Upper lobe of left lung (tissue), 6 donors: ENCODE results near the gene SRRM5. TPM values are rescaled to one million over a fixed set of nuclear protein-coding genes. Genes with fewer than 3 reads are reported as not detected.

Experiments
- ATAC-seq, 2 donors: fragments of 200-7000 bp; cut with Tn5 transposase; one replicate each; pipeline ENCODE4 v1.9.1; 2022; ENCODE audit warnings: mild to moderate bottlenecking in 2 of 2, moderate library complexity in 2 of 2; ENCODE audit not compliant: low FRiP score in 2 of 2
- DNase-seq, 2 donors: peaks; one replicate each; pipeline ENCODE4 v3.0.0-alpha.2; 2019 to 2020
- H3K27ac ChIP-seq, 4 donors: fragments of 200-600 bp; sonication (generic); one replicate each; pipeline ENCODE4 v1.5.1; 2016 to 2019
- H3K27me3 ChIP-seq, 4 donors: fragments of 200-600 bp; sonication (generic); one replicate each; pipeline ENCODE4 v1.5.1; 2017 to 2019
- H3K36me3 ChIP-seq, 4 donors: fragments of 200-600 bp; sonication (generic); one replicate each; pipeline ENCODE4 v1.5.1; 2016 to 2019
- H3K4me1 ChIP-seq, 4 donors: fragments of 200-600 bp; sonication (generic); one replicate each; pipeline ENCODE4 v1.5.1; 2018 to 2019
- H3K4me3 ChIP-seq, 4 donors: fragments of 200-600 bp; sonication (generic); one replicate each; pipeline ENCODE4 v1.5.1; 2017 to 2019; ENCODE audit warnings: mild to moderate bottlenecking in 2 of 4, moderate library complexity in 1 of 4
- H3K9me3 ChIP-seq, 4 donors: fragments of 200-600 bp; sonication (generic); one replicate each; pipeline ENCODE4 v1.5.1; 2018 to 2019
- CTCF ChIP-seq, 6 experiments: fragments of 450-650 bp in 4 of 6; fragments of 200-600 bp in 2 of 6; sonication (generic) in 2 of 6; IDR thresholded peaks; one replicate each; pipeline ENCODE4 v1.5.1; 2016 to 2019; ENCODE audit warnings: antibody characterized with exemption in 6 of 6
- EP300 ChIP-seq, 4 donors: sonication (generic); formaldehyde crosslinking; IDR thresholded peaks; one replicate each; pipeline ENCODE4 v1.5.1; 2017; ENCODE audit warnings: antibody characterized with exemption in 4 of 4, control low read depth in 2 of 4
- POLR2A ChIP-seq, 4 donors: fragments of 450-650 bp; IDR thresholded peaks; one replicate each; pipeline ENCODE4 v1.5.1; 2016 to 2017; ENCODE audit warnings: antibody characterized with exemption in 4 of 4, mild to moderate bottlenecking in 2 of 4
- POLR2AphosphoS5 ChIP-seq, 2 donors: sonication (generic); formaldehyde crosslinking; IDR thresholded peaks; one replicate each; pipeline ENCODE4 v1.5.1; 2017; ENCODE audit warnings: antibody characterized with exemption in 2 of 2
- WGBS, 2 donors: methylation state at CpG; one replicate each; pipeline ENCODE4 v1.1.5; 2017 to 2018; 5-methylcytosine and 5-hydroxymethylcytosine counted together
- total RNA-seq, 6 donors: library from RNA; depleted of rRNA in 4 of 6; stranded (reverse); fragments of >200 nt in 4 of 6; gene quantifications; one replicate each; pipeline versions ENCODE4 v1.1.0 to v1.2.1, GENCODE V29; 2016 to 2021
- donor health status: DM: no; HTN: no; CAD: no; lungs with moderate emphysema.
- donor health status: DM: no; HTN: yes; CAD: no; lungs with severe emphysema.

The SRRM5 gene
- total RNA-seq, 6 donors from 2014 or later = 0.17 to 2.1 (median 0.30) TPM; not detected in 1

- no peaks in the 10 kb centered on the region for H3K9me3 ChIP-seq
- H3K27me3 ChIP-seq = no peaks in the 10 kb centered on the region
- peak overlapping the region in 2 of 4 donors; percentile 93 to 97 for H3K27ac ChIP-seq
- no peak for DNase-seq
- peaks cover 14 to 49% (median 33%) of the 10 kb centered on the region in 4 donors for H3K36me3 ChIP-seq
- WGBS, 2 donors = 91 to 98% methylated on average over 10 of the region's 10 CpGs
- ATAC-seq = no peak
- H3K4me3 ChIP-seq = peak overlapping the region in 3 of 4 donors; percentile 59 to 75 (median 62)
- H3K4me1 ChIP-seq = peaks cover 28 to 48% (median 36%) of the 10 kb centered on the region in 4 donors
- TF ChIP-seq EP300 (IDR thresholded peaks at IDR 0.05) = no peak
- no peak for TF ChIP-seq POLR2A (IDR thresholded peaks at IDR 0.05)
- no peak for TF ChIP-seq CTCF (IDR thresholded peaks at IDR 0.05)
- TF ChIP-seq POLR2AphosphoS5 (IDR thresholded peaks at IDR 0.05) = no peak
Measured at GRCh38 chr19:43594081-43594697, 17.7 kb upstream of the SRRM5 start.

DNA sequence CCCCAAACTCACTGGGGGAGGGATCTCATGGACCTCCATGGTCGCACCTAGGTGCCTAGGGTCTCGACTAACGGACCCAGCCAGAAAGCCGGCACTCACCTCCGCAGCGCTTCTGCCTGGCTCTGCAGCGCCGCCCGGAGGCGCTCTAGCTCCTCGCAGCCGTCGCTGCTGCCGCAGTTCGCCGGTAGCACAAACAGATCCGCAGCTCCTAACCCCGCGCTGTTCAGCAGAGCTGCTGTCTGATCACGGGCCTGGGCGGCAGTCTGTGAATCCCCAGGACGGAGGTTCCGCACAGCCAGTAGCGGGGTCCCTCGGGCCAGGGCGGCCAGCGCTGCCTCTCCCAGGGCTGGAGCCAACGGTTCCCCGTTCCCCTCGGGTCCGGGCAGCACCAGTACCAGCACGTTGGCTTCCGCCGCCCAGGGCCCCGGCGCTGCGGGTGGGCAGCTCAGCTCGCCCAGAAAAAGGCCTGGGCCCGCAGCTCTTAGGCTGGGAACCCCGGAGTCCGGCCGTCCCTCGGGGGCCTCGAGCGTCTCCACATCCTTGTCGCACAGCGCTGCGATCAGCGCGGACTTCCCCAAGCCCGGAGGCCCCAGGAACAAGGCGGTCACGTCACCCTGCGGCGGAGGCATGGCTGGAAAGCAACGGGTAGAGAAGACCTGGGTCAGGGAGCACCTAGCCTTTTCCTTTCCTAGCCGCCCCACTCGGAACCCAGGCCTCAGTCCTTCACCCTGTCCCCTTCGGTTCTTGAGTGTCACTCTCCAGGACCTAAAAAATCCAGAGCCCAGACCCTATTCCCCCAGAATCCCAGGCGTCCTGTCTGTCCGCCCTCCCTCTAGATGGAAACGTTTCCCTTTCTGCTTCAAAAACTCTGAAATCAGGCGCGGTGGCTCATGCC lies 16.9 kb upstream of the SRRM5 start:
- H3K27ac ChIP-seq = peak overlapping the region; percentile 93 to 98 (median 96)
- no peaks in the 10 kb centered on the region for H3K27me3 ChIP-seq
- peak overlapping the region; percentile 55 to 75 (median 60) for H3K4me3 ChIP-seq
- H3K9me3 ChIP-seq = no peaks in the 10 kb centered on the region
- ATAC-seq (peak; percentile 45 to 49), DNase-seq (peak; percentile 65 to 89)
- 5 to 7% methylated on average over 13 to 48 of the region's 64 CpGs for WGBS, 2 donors
- peaks cover 15 to 51% (median 35%) of the 10 kb centered on the region in 4 donors for H3K36me3 ChIP-seq
- H3K4me1 ChIP-seq = peaks cover 28 to 48% (median 36%) of the 10 kb centered on the region in 4 donors
- TF ChIP-seq POLR2A (IDR thresholded peaks at IDR 0.05) (peak in 1 of 4 donors; percentile 33), POLR2AphosphoS5 (IDR thresholded peaks at IDR 0.05) (peak in 1 of 2 donors; percentile 4), CTCF (IDR thresholded peaks at IDR 0.05) (peak; percentile 55 to 83 (median 76)), EP300 (IDR thresholded peaks at IDR 0.05) (no peak)

- 0 to 2% methylated on average over 12 to 18 of the region's 18 CpGs for WGBS, 2 donors
- Histone ChIP-seq H3K4me1 (peaks cover 28 to 48% (median 36%) of the 10 kb centered on the region in 4 donors), H3K9me3 (no peaks in the 10 kb centered on the region), H3K36me3 (peaks cover 19 to 51% (median 34%) of the 10 kb centered on the region in 4 donors), H3K27me3 (no peaks in the 10 kb centered on the region), H3K4me3 (peak overlapping the region; percentile 55 to 75 (median 60)), H3K27ac (peak overlapping the region; percentile 93 to 98 (median 96))
- DNase-seq (no peak), ATAC-seq (peak; percentile 21 to 28)
- TF ChIP-seq POLR2A (IDR thresholded peaks at IDR 0.05) = peak in 1 of 4 donors; percentile 76
- TF ChIP-seq EP300 (IDR thresholded peaks at IDR 0.05) = no peak
Measured at GRCh38 chr19:43595605-43595998, 16.3 kb upstream of the SRRM5 start.

GRCh38 chr19:43595999-43596841 lies 15.7 kb upstream of the SRRM5 start, which contains the start of the genes IRGQ and ZNF576:
Gene IRGQ, minus strand, starts transcription at chr19:43596134. Its CDS starts 796 bp downstream, at chr19:43595338.
Gene ZNF576, plus strand, starts transcription at chr19:43596595. Its CDS starts 514 bp downstream, at chr19:43597109.
- DNase-seq (peak; percentile 100), ATAC-seq (peak; percentile 94)
- Histone ChIP-seq H3K4me1 (peaks cover 28 to 48% (median 36%) of the 10 kb centered on the region in 4 donors), H3K9me3 (no peaks in the 10 kb centered on the region), H3K27ac (peak within 1 kb of the TSS; percentile 93 to 98 (median 96)), H3K4me3 (peak within 1 kb of the TSS; percentile 55 to 75 (median 60)), H3K36me3 (peaks cover 19 to 51% (median 31%) of the 10 kb centered on the region in 4 donors), H3K27me3 (no peaks in the 10 kb centered on the region)
- WGBS, 2 donors = 0 to 1% methylated on average over 30 to 59 of the region's 60 CpGs
- TF ChIP-seq POLR2AphosphoS5 (IDR thresholded peaks at IDR 0.05) (peak; percentile 81 to 94), POLR2A (IDR thresholded peaks at IDR 0.05) (peak in 3 of 4 donors; percentile 53 to 86 (median 85)), EP300 (IDR thresholded peaks at IDR 0.05) (peak in 1 of 4 donors; percentile 76), CTCF (IDR thresholded peaks at IDR 0.05) (peak in 2 of 6 experiments; percentile 25 to 31)
